ENCODE data around the gene LY9.

Gene LY9

GRCh38 chr1:160795951-160796383 lies at the start of gene LY9:
Gene LY9, plus strand, starts transcription at chr1:160796174. Its CDS starts 14 bp downstream, at chr1:160796188.
- DNase-seq = no peak

GRCh38 chr1:160746836-160747500 lies 49.0 kb upstream of the LY9 start:
- H3K27ac Mint-ChIP-seq = no peak overlapping the region
- H3K4me1 Mint-ChIP-seq = peaks cover 39% of the 10 kb centered on the region
- TF ChIP-seq CTCF (IDR thresholded peaks at IDR 0.05) = no peak
- H3K4me3 Mint-ChIP-seq = no peak overlapping the region
- DNase-seq = no peak
- H3K36me3 Mint-ChIP-seq (ENCODE audit: low read depth) = no peaks in the 10 kb centered on the region
- H3K27me3 Mint-ChIP-seq (ENCODE audit: low read depth, poor library complexity) = peaks cover 14% of the 10 kb centered on the region
- no peaks in the 10 kb centered on the region for H3K9me3 Mint-ChIP-seq

More at GRCh38 chr1:160795951-160796383, at the start of gene LY9:
- TF ChIP-seq CTCF (IDR thresholded peaks at IDR 0.05) = no peak
- H3K27ac Mint-ChIP-seq = no peak within 1 kb of the TSS
- no peaks in the 10 kb centered on the region for H3K9me3 Mint-ChIP-seq
- H3K36me3 Mint-ChIP-seq (ENCODE audit: low read depth) = no peaks in the 10 kb centered on the region
- H3K4me3 Mint-ChIP-seq = no peak within 1 kb of the TSS
- no peaks in the 10 kb centered on the region for H3K4me1 Mint-ChIP-seq
- H3K27me3 Mint-ChIP-seq (ENCODE audit: low read depth, poor library complexity) = peaks cover 11% of the 10 kb centered on the region

- Mint-ChIP-seq H3K4me1 (peaks cover 31% of the 10 kb centered on the region), H3K36me3 (ENCODE audit: low read depth) (no peaks in the 10 kb centered on the region), H3K4me3 (no peak overlapping the region), H3K27ac (no peak overlapping the region), H3K27me3 (ENCODE audit: low read depth, poor library complexity) (peaks cover 16% of the 10 kb centered on the region), H3K9me3 (no peaks in the 10 kb centered on the region)
- DNase-seq = no peak
- TF ChIP-seq CTCF (IDR thresholded peaks at IDR 0.05) = no peak
Observed at GRCh38 chr1:160747717-160748116, 48.3 kb upstream of the LY9 start.

GRCh38 chr1:160748181-160748877 lies 47.6 kb upstream of the LY9 start:
- Mint-ChIP-seq H3K9me3 (no peaks in the 10 kb centered on the region), H3K27me3 (ENCODE audit: low read depth, poor library complexity) (peaks cover 16% of the 10 kb centered on the region), H3K27ac (no peak overlapping the region), H3K4me1 (peaks cover 25% of the 10 kb centered on the region), H3K36me3 (ENCODE audit: low read depth) (no peaks in the 10 kb centered on the region), H3K4me3 (no peak overlapping the region)
- TF ChIP-seq CTCF (IDR thresholded peaks at IDR 0.05) = no peak
- no peak for DNase-seq

- H3K4me3 Mint-ChIP-seq = no peak overlapping the region
- H3K36me3 Mint-ChIP-seq (ENCODE audit: low read depth) = no peaks in the 10 kb centered on the region
- peaks cover 20% of the 10 kb centered on the region for H3K27me3 Mint-ChIP-seq (ENCODE audit: low read depth, poor library complexity)
- no peak for TF ChIP-seq CTCF (IDR thresholded peaks at IDR 0.05)
- peaks cover 23% of the 10 kb centered on the region for H3K4me1 Mint-ChIP-seq
- no peak overlapping the region for H3K27ac Mint-ChIP-seq
- no peaks in the 10 kb centered on the region for H3K9me3 Mint-ChIP-seq
- DNase-seq = no peak
Observed at GRCh38 chr1:160748878-160749269, 47.1 kb upstream of the LY9 start.

All from nephron progenitor cell (in vitro differentiated cells).